Measurements from ENCODE around the gene CCL4.
"Not testable (repeated sequence)": the region's sequence is repeated elsewhere in the genome, so short reads cannot be mapped to it uniquely, and the experiment has no call there.

The CCL4 gene

GRCh38 chr17:36118477-36119353, 15.1 kb downstream of the CCL4 start:
- no peak for DNase-seq

- no peak for DNase-seq
These were observed 16.6 kb downstream of the CCL4 start for GRCh38 chr17:36120221-36120620.

- DNase-seq: not testable (repeated sequence)
These were observed 17.5 kb downstream of the CCL4 start for GRCh38 chr17:36121099-36121498.

GRCh38 chr17:36123431-36123830, 19.8 kb downstream of the CCL4 start:
- no peak for DNase-seq

GRCh38 chr17:36124879-36125824, 21.5 kb downstream of the CCL4 start:
- peak; percentile 17 for DNase-seq

GRCh38 chr17:36127199-36127893, 23.7 kb downstream of the CCL4 start:
- DNase-seq: no peak

GRCh38 chr17:36127911-36128310, 24.3 kb downstream of the CCL4 start:
- DNase-seq: no peak

GRCh38 chr17:36128411-36128978, 24.9 kb downstream of the CCL4 start:
- DNase-seq: no peak

- DNase-seq: no peak
These were observed 26.0 kb downstream of the CCL4 start for GRCh38 chr17:36129616-36130015.

- DNase-seq: no peak
These were observed 26.7 kb downstream of the CCL4 start for GRCh38 chr17:36130346-36130745.

- no peak for DNase-seq
These were observed 27.8 kb downstream of the CCL4 start for GRCh38 chr17:36131421-36131820.

GRCh38 chr17:36131931-36132330, 28.3 kb downstream of the CCL4 start:
- DNase-seq: no peak

GRCh38 chr17:36132421-36132831, 28.8 kb downstream of the CCL4 start:
- no peak for DNase-seq

- DNase-seq: no peak
These were observed 30.1 kb downstream of the CCL4 start for GRCh38 chr17:36133602-36134236.

- no peak for DNase-seq
These were observed 31.8 kb downstream of the CCL4 start for GRCh38 chr17:36135465-36135864.

- no peak for DNase-seq
These were observed 32.4 kb downstream of the CCL4 start for GRCh38 chr17:36136036-36136435.

GRCh38 chr17:36136439-36136838, 32.8 kb downstream of the CCL4 start:
- DNase-seq: no peak

GRCh38 chr17:36142235-36142634, 38.6 kb downstream of the CCL4 start:
- no peak for DNase-seq

- no peak for DNase-seq
These were observed 39.2 kb downstream of the CCL4 start for GRCh38 chr17:36142806-36143205.

GRCh38 chr17:36144014-36144413, 40.4 kb downstream of the CCL4 start:
- no peak for DNase-seq

GRCh38 chr17:36144981-36145729, 41.5 kb downstream of the CCL4 start:
- peak; percentile 54 for DNase-seq

All from NCI-H82 (cell line).